ENCODE data around the gene PTPRQ. TPM values are rescaled to one million over a fixed set of nuclear protein-coding genes. Genes with fewer than 3 reads are reported as not detected.

PTPRQ gene
- total and polyA plus RNA-seq, 2 of the 8 experiments (the other 6 are each of a cell fraction or from before 2014, with no cell fraction given): not detected

GRCh38 chr12:80655751-80656150 lies 211.7 kb downstream of the PTPRQ start:
- Histone ChIP-seq H2BK20ac (ENCODE audit: low read length) (no peak overlapping the region), H3K23me2 (ENCODE audit: low read depth, low read length) (no peaks in the 10 kb centered on the region), H3K23ac (ENCODE audit: insufficient read length) (no peak overlapping the region), H3K9me3 (ENCODE audit: insufficient read depth in 2 of 2, low read depth in 1 of 2, low read length in 1 of 2) (no peaks in the 10 kb centered on the region), H2BK120ac (replicated peaks; ENCODE audit: low read depth, low read length) (no peak overlapping the region), H2AK5ac (ENCODE audit: low read depth, low read length) (no peak overlapping the region), H3K4me1 (replicated peaks in 1 of 4; ENCODE audit: control insufficient read depth in 3 of 4, insufficient read depth in 4 of 4, low read length in 3 of 4) (no peaks in the 10 kb centered on the region), H3K56ac (replicated peaks; ENCODE audit: insufficient read length, low read depth, low read length) (no peak overlapping the region), H3K79me2 (ENCODE audit: control insufficient read depth in 1 of 2, insufficient read depth in 2 of 2, low read length in 2 of 2) (no peaks in the 10 kb centered on the region), H3K18ac (ENCODE audit: extremely low read depth, low read length) (no peak overlapping the region), H4K91ac (replicated peaks; ENCODE audit: insufficient read length, low read length) (no peak overlapping the region), H4K8ac (ENCODE audit: extremely low read depth, insufficient read depth, low read length) (no peak overlapping the region), H3K79me1 (ENCODE audit: low read depth, low read length) (no peaks in the 10 kb centered on the region), H3K4ac (replicated peaks; ENCODE audit: insufficient read length, low read depth, low read length) (no peak overlapping the region), H2BK15ac (ENCODE audit: low read length) (no peak overlapping the region), H2BK12ac (ENCODE audit: low read depth, low read length) (no peak overlapping the region), H3K27ac (ENCODE audit: low read depth, low read length) (no peak overlapping the region), H4K5ac (ENCODE audit: insufficient read length, low read depth, low read length) (no peak overlapping the region), H3K4me3 (ENCODE audit: extremely low read depth in 1 of 4, insufficient read depth in 2 of 4, low read depth in 3 of 4, low read length in 4 of 4) (no peak overlapping the region), H2AFZ (ENCODE audit: low read length) (no peak overlapping the region), H2BK5ac (ENCODE audit: low read depth, low read length) (no peak overlapping the region), H3K27me3 (replicated peaks in 1 of 4; ENCODE audit: control insufficient read depth in 3 of 4, extremely low read depth in 1 of 4, insufficient read depth in 3 of 4, low read length in 3 of 4) (no peaks in the 10 kb centered on the region), H3K9ac (replicated peaks in 1 of 4; ENCODE audit: extremely low read depth in 1 of 4, low read depth in 3 of 4, low read length in 3 of 4) (no peak overlapping the region), H3K36me3 (ENCODE audit: control insufficient read depth in 2 of 4, insufficient read depth in 4 of 4, low read length in 3 of 4) (no peaks in the 10 kb centered on the region), H3K14ac (ENCODE audit: insufficient read length) (no peak overlapping the region), H3K4me2 (ENCODE audit: insufficient read depth in 1 of 2, low read depth in 2 of 2, low read length in 2 of 2) (no peak overlapping the region), H4K20me1 (replicated peaks in 1 of 2; ENCODE audit: control insufficient read depth in 1 of 2, insufficient read depth in 2 of 2, low read length in 2 of 2) (peaks cover 0 to 1% of the 10 kb centered on the region in 2 experiments)
- WGBS, 2 experiments (ENCODE audit: extremely low coverage in 1 of 2, insufficient coverage in 1 of 2, insufficient read length in 1 of 2, insufficient replicate concordance in 2 of 2, low coverage in 1 of 2, low lambda C conversion rate in 2 of 2, missing lambda C conversion rate in 1 of 2): 87% methylated on average over 2 of the region's 2 CpGs; no CpG with 5 or more reads in 1 of the 2 experiments
- DNase-seq (ENCODE audit: low read depth in 1 of 2, low spot score in 2 of 2): no peak
- CTCF ChIA-PET (ENCODE audit: partially characterized antibody): interaction anchor here (1.1 to 2.2 kb wide), 3 partner anchors 20 to 47 kb away, joined by 3 to 7 read pairs (median 6); no protein-coding TSS in a partner anchor
- POLR2A ChIA-PET (ENCODE audit: partially characterized antibody): no interaction called here
- TF ChIP-seq GABPA (IDR thresholded peaks at IDR 0.05; ENCODE audit: borderline replicate concordance, insufficient read depth, low read length) (no peak), SP4 (IDR thresholded peaks at IDR 0.05; ENCODE audit: low read length) (no peak), HDAC2 (IDR thresholded peaks at IDR 0.05; ENCODE audit: borderline replicate concordance in 1 of 2, low read depth in 2 of 2, low read length in 2 of 2) (no peak)
- no peak for FAIRE-seq

Measured in H1 (cell line).